ENCODE data around the gene SYT17. TPM values are rescaled to one million over a fixed set of nuclear protein-coding genes. Genes with fewer than 3 reads are reported as not detected.

Gene SYT17
- total and polyA plus RNA-seq, 4 donors, result 2.5 to 4.3 (median 2.6) TPM

DNA sequence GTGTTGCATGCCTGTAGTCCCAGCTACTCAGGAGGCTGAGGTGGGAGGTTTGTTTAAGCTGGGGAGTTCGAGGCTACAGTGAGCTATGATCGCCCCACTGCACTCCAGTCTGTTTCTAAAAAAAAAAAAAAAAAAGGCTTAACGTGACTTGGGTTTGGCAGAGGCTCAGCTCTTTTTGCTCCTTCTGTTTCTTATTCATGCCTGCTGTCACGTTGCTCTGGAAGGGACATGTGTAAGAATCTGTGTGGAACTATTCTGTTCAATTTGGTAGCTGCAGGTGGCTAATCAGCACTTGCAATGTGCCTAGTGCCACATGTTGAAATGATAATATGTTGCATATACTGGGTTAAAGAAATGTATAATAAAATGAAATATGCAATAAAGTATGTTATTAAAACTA, 20.9 kb upstream of the SYT17 start:
- WGBS, 2 donors, result 33 to 37% methylated on average over 4 of the region's 4 CpGs
- H3K9me3 ChIP-seq (ENCODE audit: control insufficient read depth, low read length), result peaks cover 2% of the 10 kb centered on the region
- intact Hi-C loops (cut with DNase I), result loop anchor here in 1 of 2 donors (10.0 kb wide), 1 partner anchor 118 kb away; no protein-coding TSS in a partner anchor
- no peak for DNase-seq
- peaks cover 0 to 1% of the 10 kb centered on the region in 2 donors for H3K27me3 ChIP-seq (ENCODE audit: control insufficient read depth in 1 of 2, insufficient read depth in 2 of 2, low read length in 1 of 2)
- H3K4me3 ChIP-seq (ENCODE audit: low read length in 2 of 2), result no peak overlapping the region
- H3K27ac ChIP-seq (ENCODE audit: low read depth in 1 of 2, low read length in 2 of 2), result no peak overlapping the region
- no peak for ATAC-seq (ENCODE audit: low FRiP score)
- no peaks in the 10 kb centered on the region for H3K4me1 ChIP-seq (ENCODE audit: control insufficient read depth in 1 of 2, insufficient read depth in 2 of 2, low read length in 2 of 2)
- no peaks in the 10 kb centered on the region for H3K36me3 ChIP-seq (ENCODE audit: control insufficient read depth in 1 of 2, insufficient read depth in 2 of 2, low read length in 1 of 2)

DNA sequence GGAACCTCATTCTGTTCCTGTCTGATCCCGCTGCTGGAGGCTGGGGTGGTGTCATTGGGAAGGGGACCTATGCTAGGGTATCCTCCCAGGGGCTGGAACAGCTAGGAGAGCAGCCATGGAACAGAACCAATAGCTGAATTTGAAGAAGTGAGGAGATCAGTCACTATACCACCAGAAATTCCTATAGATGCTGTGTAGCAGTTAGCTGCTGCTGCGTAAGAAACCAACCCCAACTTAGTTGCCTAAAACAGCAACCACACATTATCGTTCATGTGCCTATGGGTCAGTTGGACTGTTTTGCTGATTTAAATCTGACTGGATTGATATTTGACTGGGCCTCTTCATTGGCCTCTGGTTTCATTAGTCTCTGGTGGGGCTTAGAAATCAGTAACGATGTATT, 20.4 kb upstream of the SYT17 start:
- no peak for ATAC-seq (ENCODE audit: low FRiP score)
- Histone ChIP-seq H3K9me3 (ENCODE audit: control insufficient read depth, low read length) (peaks cover 2% of the 10 kb centered on the region), H3K27me3 (ENCODE audit: control insufficient read depth in 1 of 2, insufficient read depth in 2 of 2, low read length in 1 of 2) (peaks cover 0 to 1% of the 10 kb centered on the region in 2 donors), H3K27ac (ENCODE audit: low read depth in 1 of 2, low read length in 2 of 2) (no peak overlapping the region), H3K4me3 (ENCODE audit: low read length in 2 of 2) (no peak overlapping the region), H3K4me1 (ENCODE audit: control insufficient read depth in 1 of 2, insufficient read depth in 2 of 2, low read length in 2 of 2) (no peaks in the 10 kb centered on the region), H3K36me3 (ENCODE audit: control insufficient read depth in 1 of 2, insufficient read depth in 2 of 2, low read length in 1 of 2) (no peaks in the 10 kb centered on the region)
- WGBS, 2 donors, result 93 to 96% methylated on average over 4 of the region's 4 CpGs
- intact Hi-C loops (cut with DNase I), result loop anchor here in 1 of 2 donors (10.0 kb wide), 1 partner anchor 117 kb away; no protein-coding TSS in a partner anchor
- DNase-seq, result no peak

DNA sequence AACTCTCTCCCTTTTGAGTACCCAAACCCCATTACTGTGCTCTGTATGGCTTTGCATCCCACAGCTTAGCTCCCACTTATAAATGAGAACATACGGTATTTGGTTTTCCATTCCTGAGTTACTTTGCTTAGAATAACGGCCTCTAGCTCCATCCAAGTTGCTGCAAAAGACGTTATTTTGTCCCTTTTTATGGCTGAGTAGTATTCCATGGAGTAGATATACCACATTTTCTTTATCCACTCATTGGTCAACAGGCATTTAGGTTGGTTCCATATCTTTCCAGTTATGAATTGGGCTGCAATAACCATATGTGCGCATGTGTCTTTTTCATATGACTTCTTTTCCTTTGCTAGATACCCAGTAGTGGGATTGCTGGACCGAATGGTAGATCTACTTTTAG, 19.9 kb upstream of the SYT17 start:
- Histone ChIP-seq H3K9me3 (ENCODE audit: control insufficient read depth, low read length) (peaks cover 2% of the 10 kb centered on the region), H3K27ac (ENCODE audit: low read depth in 1 of 2, low read length in 2 of 2) (no peak overlapping the region), H3K36me3 (ENCODE audit: control insufficient read depth in 1 of 2, insufficient read depth in 2 of 2, low read length in 1 of 2) (no peaks in the 10 kb centered on the region), H3K4me1 (ENCODE audit: control insufficient read depth in 1 of 2, insufficient read depth in 2 of 2, low read length in 2 of 2) (no peaks in the 10 kb centered on the region), H3K4me3 (ENCODE audit: low read length in 2 of 2) (no peak overlapping the region), H3K27me3 (ENCODE audit: control insufficient read depth in 1 of 2, insufficient read depth in 2 of 2, low read length in 1 of 2) (peaks cover 0 to 1% of the 10 kb centered on the region in 2 donors)
- DNase-seq (no peak), ATAC-seq (ENCODE audit: low FRiP score) (no peak)
- intact Hi-C loops (cut with DNase I), result loop anchor here in 1 of 2 donors (10.0 kb wide), 1 partner anchor 117 kb away; no protein-coding TSS in a partner anchor
- WGBS, 2 donors, result 90 to 93% methylated on average over 5 of the region's 5 CpGs

DNA sequence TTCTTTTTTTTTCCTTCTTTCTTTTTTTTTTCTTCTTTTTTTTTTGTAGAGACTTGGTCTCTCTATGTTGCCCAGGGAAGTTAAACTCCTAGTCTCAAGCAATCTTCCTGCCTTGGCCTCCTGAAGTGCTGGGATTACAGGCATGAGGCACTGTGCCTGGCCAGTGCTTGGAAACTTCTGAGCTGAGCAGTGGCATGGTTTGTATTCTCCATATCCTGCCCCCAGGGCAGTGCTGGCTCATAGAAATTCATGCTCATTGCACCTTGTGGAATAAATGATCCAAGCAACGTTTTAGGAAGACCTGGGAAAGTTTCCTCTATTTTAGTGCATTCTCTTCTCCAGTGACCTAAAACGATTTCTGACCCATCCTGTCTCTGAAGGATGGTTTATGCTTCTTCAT, 16.7 kb upstream of the SYT17 start:
- Histone ChIP-seq H3K27me3 (ENCODE audit: control insufficient read depth in 1 of 2, insufficient read depth in 2 of 2, low read length in 1 of 2) (no peaks in the 10 kb centered on the region), H3K4me1 (ENCODE audit: control insufficient read depth in 1 of 2, insufficient read depth in 2 of 2, low read length in 2 of 2) (no peaks in the 10 kb centered on the region), H3K4me3 (ENCODE audit: low read length in 2 of 2) (no peak overlapping the region), H3K36me3 (ENCODE audit: control insufficient read depth in 1 of 2, insufficient read depth in 2 of 2, low read length in 1 of 2) (no peaks in the 10 kb centered on the region), H3K9me3 (ENCODE audit: control insufficient read depth, low read length) (peaks cover 6% of the 10 kb centered on the region), H3K27ac (ENCODE audit: low read depth in 1 of 2, low read length in 2 of 2) (no peak overlapping the region)
- no peak for DNase-seq
- 60 to 66% methylated on average over 2 of the region's 2 CpGs for WGBS, 2 donors
- ATAC-seq (ENCODE audit: low FRiP score), result no peak
- intact Hi-C loops (cut with DNase I), result no loop called here

DNA sequence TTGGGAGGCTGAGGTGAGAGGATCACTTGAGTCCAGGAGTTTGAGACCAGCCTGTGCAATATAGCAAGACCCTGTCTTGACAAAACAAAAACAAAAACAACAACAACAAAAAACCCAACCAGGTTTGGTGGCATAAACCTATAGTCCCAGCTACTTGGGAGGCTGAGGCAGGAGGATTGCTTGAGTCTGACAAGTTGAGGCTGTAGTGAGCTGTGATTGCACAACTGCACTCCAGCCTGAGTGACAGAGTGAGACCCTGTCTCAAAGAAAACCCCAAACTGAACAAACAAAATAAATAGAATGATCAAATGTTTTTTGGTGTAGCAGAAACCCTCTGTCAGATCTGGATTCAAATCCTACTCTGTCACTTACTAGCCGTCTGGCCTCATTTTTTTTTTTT, 16.0 kb upstream of the SYT17 start:
- Histone ChIP-seq H3K4me1 (ENCODE audit: control insufficient read depth in 1 of 2, insufficient read depth in 2 of 2, low read length in 2 of 2) (no peaks in the 10 kb centered on the region), H3K27ac (ENCODE audit: low read depth in 1 of 2, low read length in 2 of 2) (no peak overlapping the region), H3K36me3 (ENCODE audit: control insufficient read depth in 1 of 2, insufficient read depth in 2 of 2, low read length in 1 of 2) (no peaks in the 10 kb centered on the region), H3K4me3 (ENCODE audit: low read length in 2 of 2) (no peak overlapping the region), H3K9me3 (ENCODE audit: control insufficient read depth, low read length) (peaks cover 7% of the 10 kb centered on the region), H3K27me3 (ENCODE audit: control insufficient read depth in 1 of 2, insufficient read depth in 2 of 2, low read length in 1 of 2) (no peaks in the 10 kb centered on the region)
- 67 to 82% methylated on average over 1 of the region's 1 CpG for WGBS, 2 donors
- intact Hi-C loops (cut with DNase I), result no loop called here
- DNase-seq (no peak), ATAC-seq (ENCODE audit: low FRiP score) (no peak)

DNA sequence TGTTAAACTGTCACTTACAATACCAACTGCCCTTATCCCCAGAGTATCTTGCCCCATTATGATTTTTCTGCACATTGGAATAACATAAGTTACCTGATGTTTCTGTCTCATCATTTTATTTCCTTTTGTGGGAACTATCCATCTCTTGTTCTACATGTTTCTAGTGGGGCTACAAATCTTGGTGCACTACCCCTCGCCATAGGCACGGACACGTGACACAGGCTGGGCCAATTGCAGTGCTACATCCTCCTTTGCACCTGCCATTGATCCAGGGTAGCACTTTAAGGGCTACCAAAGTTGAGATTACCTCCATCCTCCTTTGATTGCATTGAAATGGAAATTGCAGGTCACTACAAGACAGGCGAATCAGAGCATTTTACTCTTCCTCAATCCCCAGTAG, 14.2 kb upstream of the SYT17 start:
- Histone ChIP-seq H3K4me1 (ENCODE audit: control insufficient read depth in 1 of 2, insufficient read depth in 2 of 2, low read length in 2 of 2) (no peaks in the 10 kb centered on the region), H3K9me3 (ENCODE audit: control insufficient read depth, low read length) (peaks cover 6% of the 10 kb centered on the region), H3K36me3 (ENCODE audit: control insufficient read depth in 1 of 2, insufficient read depth in 2 of 2, low read length in 1 of 2) (no peaks in the 10 kb centered on the region), H3K4me3 (ENCODE audit: low read length in 2 of 2) (no peak overlapping the region), H3K27ac (ENCODE audit: low read depth in 1 of 2, low read length in 2 of 2) (no peak overlapping the region), H3K27me3 (ENCODE audit: control insufficient read depth in 1 of 2, insufficient read depth in 2 of 2, low read length in 1 of 2) (no peaks in the 10 kb centered on the region)
- intact Hi-C loops (cut with DNase I), result no loop called here
- WGBS, 2 donors, result 62 to 69% methylated on average over 4 of the region's 4 CpGs
- ATAC-seq (ENCODE audit: low FRiP score) (no peak), DNase-seq (no peak)

DNA sequence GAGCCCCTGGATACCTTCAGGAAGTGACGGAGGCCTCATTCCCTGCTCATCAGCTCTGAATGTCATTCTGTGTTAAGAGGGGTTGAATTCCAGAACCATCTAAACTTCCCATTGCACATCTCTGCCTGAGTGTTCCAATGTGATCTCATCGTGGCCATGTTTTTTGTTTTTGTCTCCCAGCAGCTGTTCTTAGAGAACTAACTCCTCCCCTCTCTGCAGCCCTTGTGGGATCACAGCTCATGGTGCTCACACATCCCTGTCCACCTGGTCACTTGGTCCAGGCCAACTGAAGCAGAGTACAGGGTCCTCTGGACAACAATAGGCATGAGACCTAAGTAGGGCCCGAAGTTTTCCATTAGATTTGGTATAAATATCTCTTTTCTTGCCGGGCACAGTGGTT, 6.0 kb upstream of the SYT17 start:
- H3K4me3 ChIP-seq (ENCODE audit: low read length in 2 of 2), result no peak overlapping the region
- H3K36me3 ChIP-seq (ENCODE audit: control insufficient read depth in 1 of 2, insufficient read depth in 2 of 2, low read length in 1 of 2), result no peaks in the 10 kb centered on the region
- no peaks in the 10 kb centered on the region for H3K4me1 ChIP-seq (ENCODE audit: control insufficient read depth in 1 of 2, insufficient read depth in 2 of 2, low read length in 2 of 2)
- H3K27ac ChIP-seq (ENCODE audit: low read depth in 1 of 2, low read length in 2 of 2), result no peak overlapping the region
- H3K27me3 ChIP-seq (ENCODE audit: control insufficient read depth in 1 of 2, insufficient read depth in 2 of 2, low read length in 1 of 2), result no peaks in the 10 kb centered on the region
- DNase-seq (no peak), ATAC-seq (ENCODE audit: low FRiP score) (no peak)
- intact Hi-C loops (cut with DNase I), result loop anchor here in 1 of 2 donors (10.0 kb wide), 1 partner anchor 213 kb away; no protein-coding TSS in a partner anchor
- H3K9me3 ChIP-seq (ENCODE audit: control insufficient read depth, low read length), result no peaks in the 10 kb centered on the region
- 77 to 80% methylated on average over 4 of the region's 4 CpGs for WGBS, 2 donors

DNA sequence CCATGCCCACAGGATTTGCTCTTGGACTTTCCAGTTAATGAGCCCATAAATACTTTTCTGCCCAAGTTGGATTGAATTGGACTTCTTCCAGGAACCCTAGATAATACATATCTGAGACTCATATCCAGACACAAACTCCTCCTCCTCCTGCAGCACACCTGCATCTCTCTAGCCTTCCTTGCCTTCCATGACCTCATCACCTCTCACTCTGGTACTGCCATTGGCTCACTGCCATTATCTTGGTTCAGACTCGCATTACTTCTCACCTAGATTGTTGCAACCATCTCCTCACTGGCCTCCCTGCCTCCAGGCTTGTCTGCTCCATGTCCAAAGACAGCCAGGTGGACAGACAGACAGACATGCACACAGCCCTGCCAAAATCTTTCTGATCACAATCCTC, 4.8 kb upstream of the SYT17 start:
- Histone ChIP-seq H3K27me3 (ENCODE audit: control insufficient read depth in 1 of 2, insufficient read depth in 2 of 2, low read length in 1 of 2) (no peaks in the 10 kb centered on the region), H3K4me1 (ENCODE audit: control insufficient read depth in 1 of 2, insufficient read depth in 2 of 2, low read length in 2 of 2) (no peaks in the 10 kb centered on the region), H3K4me3 (ENCODE audit: low read length in 2 of 2) (no peak overlapping the region), H3K36me3 (ENCODE audit: control insufficient read depth in 1 of 2, insufficient read depth in 2 of 2, low read length in 1 of 2) (no peaks in the 10 kb centered on the region), H3K9me3 (ENCODE audit: control insufficient read depth, low read length) (no peaks in the 10 kb centered on the region), H3K27ac (ENCODE audit: low read depth in 1 of 2, low read length in 2 of 2) (no peak overlapping the region)
- ATAC-seq (ENCODE audit: low FRiP score), result no peak
- intact Hi-C loops (cut with DNase I), result loop anchor here in 1 of 2 donors (10.0 kb wide), 1 partner anchor 212 kb away; no protein-coding TSS in a partner anchor
- no peak for DNase-seq
- 93 to 96% methylated on average over 1 of the region's 1 CpG for WGBS, 2 donors

DNA sequence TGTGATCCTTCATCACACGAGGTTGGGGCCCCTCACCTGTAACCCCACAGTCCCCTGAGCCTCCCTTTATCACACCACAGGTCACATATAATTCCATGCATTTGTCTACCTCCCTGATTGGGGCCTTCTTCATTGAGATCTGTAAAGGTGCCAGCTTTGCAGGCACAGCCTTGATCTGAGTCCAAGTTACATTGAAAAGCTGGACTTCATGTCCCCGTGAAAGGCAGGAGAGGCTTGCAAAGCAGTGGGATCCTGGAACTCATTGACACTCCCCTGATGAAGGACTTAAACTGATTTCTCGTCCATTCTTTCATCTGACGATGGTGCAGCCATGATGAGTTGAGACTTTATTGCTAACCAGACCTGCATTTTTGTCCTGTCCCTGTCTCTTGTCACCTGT, 3.8 kb upstream of the SYT17 start:
- intact Hi-C loops (cut with DNase I), result loop anchor here in 1 of 2 donors (10.0 kb wide), 1 partner anchor 211 kb away; no protein-coding TSS in a partner anchor

More for the DNA sequence above, 3.8 kb upstream of the SYT17 start:
- no peaks in the 10 kb centered on the region for H3K36me3 ChIP-seq (ENCODE audit: control insufficient read depth in 1 of 2, insufficient read depth in 2 of 2, low read length in 1 of 2)
- ATAC-seq (ENCODE audit: low FRiP score), result no peak
- WGBS, 2 donors, result 67 to 69% methylated on average over 4 of the region's 4 CpGs
- H3K9me3 ChIP-seq (ENCODE audit: control insufficient read depth, low read length), result no peaks in the 10 kb centered on the region
- H3K4me3 ChIP-seq (ENCODE audit: low read length in 2 of 2), result no peak overlapping the region
- DNase-seq, result no peak
- H3K27ac ChIP-seq (ENCODE audit: low read depth in 1 of 2, low read length in 2 of 2), result no peak overlapping the region
- H3K4me1 ChIP-seq (ENCODE audit: control insufficient read depth in 1 of 2, insufficient read depth in 2 of 2, low read length in 2 of 2), result no peaks in the 10 kb centered on the region
- no peaks in the 10 kb centered on the region for H3K27me3 ChIP-seq (ENCODE audit: control insufficient read depth in 1 of 2, insufficient read depth in 2 of 2, low read length in 1 of 2)

Data from aorta (tissue), 5 donors.